Measurements from ENCODE around the gene GPSM1.

Gene GPSM1

GRCh38 chr9:136303066-136303824, 24.1 kb upstream of the GPSM1 start:
- DNase-seq: no peak

GRCh38 chr9:136303825-136304416, 23.4 kb upstream of the GPSM1 start, which contains the start of gene CCDC187:
CCDC187 (minus strand) TSS chr9:136304094; CDS start chr9:136303830, 264 bp downstream.
- no peak for DNase-seq

GRCh38 chr9:136304456-136304855, 22.9 kb upstream of the GPSM1 start:
- no peak for DNase-seq

GRCh38 chr9:136304981-136305380, 22.4 kb upstream of the GPSM1 start:
- no peak for DNase-seq

- DNase-seq: no peak
Measured at GRCh38 chr9:136305804-136306203, 21.5 kb upstream of the GPSM1 start.

GRCh38 chr9:136306211-136307208, 20.8 kb upstream of the GPSM1 start:
- DNase-seq: no peak

- no peak for DNase-seq
Measured at GRCh38 chr9:136307215-136307750, 20.1 kb upstream of the GPSM1 start.

GRCh38 chr9:136308006-136308701, 19.2 kb upstream of the GPSM1 start:
- DNase-seq: no peak

GRCh38 chr9:136308702-136309053, 18.7 kb upstream of the GPSM1 start:
- no peak for DNase-seq

GRCh38 chr9:136309101-136309801, 18.1 kb upstream of the GPSM1 start:
- DNase-seq: no peak

- no peak for DNase-seq
Measured at GRCh38 chr9:136309806-136310220, 17.5 kb upstream of the GPSM1 start.

GRCh38 chr9:136310273-136311030, 16.9 kb upstream of the GPSM1 start:
- no peak for DNase-seq

- DNase-seq: no peak
Measured at GRCh38 chr9:136311051-136312008, 16.0 kb upstream of the GPSM1 start.

GRCh38 chr9:136312009-136312375, 15.3 kb upstream of the GPSM1 start:
- no peak for DNase-seq

- peak in 28 of 58 donors; percentile 10 to 51 (median 24) for DNase-seq
Measured at GRCh38 chr9:136312436-136312835, 14.9 kb upstream of the GPSM1 start.

- no peak for DNase-seq
Measured at GRCh38 chr9:136313111-136314055, 14.0 kb upstream of the GPSM1 start.

GRCh38 chr9:136314056-136314416, 13.3 kb upstream of the GPSM1 start:
- DNase-seq: no peak

Measured in anterior cingulate cortex (tissue), 58 donors.